IPS DF 19.7 (cell line): ENCODE results near the gene WDR86.

ENCODE experiments used
- DNase-seq: peaks from one replicate; pipeline ENCODE4 v3.0.0-alpha.2; 2013; ENCODE audit warnings: low read depth, low spot score

Gene WDR86

DNA sequence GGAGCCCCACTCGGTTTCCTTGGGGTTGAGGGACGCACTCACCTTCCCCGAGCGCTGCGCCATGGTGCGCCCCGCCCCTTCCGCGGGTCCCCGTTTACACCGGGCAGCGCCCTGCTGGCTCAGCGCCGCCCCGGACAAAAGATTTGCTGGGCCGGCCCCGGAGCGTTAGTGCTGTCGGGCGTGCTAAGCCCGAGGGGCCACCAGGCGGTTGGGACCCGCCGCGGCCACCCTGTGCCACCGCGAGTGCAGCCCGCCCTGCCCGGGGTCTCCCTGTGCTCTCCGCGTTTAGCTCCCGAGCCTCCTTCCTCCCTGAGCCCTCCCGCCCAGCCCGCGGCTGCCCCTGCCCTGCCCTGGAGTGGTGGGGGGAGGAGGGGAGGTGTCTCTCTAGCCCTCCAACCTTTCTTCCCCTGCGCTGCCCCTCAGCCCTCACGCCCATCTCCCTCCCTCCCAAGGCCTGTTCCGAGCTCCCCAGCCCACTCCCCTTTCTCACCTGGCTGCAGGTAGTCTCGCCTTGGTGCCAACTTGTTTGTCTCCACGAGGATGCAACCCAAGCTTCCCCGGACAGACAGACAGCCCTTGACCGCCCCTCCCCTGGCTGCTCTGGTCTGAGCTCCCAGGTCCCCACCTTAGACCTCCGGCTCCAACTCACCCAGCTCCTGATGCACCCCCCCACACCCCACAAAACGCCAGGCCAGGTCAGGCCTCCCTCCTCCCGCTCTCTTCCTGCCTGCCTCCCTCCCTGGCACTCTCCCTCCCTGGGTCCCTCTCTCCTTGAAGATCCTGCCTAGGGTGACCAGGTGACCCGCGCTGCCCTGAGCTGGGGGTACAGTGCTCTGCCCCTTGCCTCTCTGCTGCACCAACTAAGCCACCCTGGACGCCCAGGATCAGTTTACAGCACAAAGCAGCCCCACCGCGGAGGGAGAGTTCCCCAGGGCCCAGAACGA lies 30.3 kb upstream of the WDR86 start, which contains the start of gene CRYGN:
CRYGN (minus strand) TSS at position 287 of the 944 bp plus-strand sequence; CDS start at position 63, 224 bp downstream.
- DNase-seq: no peak

DNA sequence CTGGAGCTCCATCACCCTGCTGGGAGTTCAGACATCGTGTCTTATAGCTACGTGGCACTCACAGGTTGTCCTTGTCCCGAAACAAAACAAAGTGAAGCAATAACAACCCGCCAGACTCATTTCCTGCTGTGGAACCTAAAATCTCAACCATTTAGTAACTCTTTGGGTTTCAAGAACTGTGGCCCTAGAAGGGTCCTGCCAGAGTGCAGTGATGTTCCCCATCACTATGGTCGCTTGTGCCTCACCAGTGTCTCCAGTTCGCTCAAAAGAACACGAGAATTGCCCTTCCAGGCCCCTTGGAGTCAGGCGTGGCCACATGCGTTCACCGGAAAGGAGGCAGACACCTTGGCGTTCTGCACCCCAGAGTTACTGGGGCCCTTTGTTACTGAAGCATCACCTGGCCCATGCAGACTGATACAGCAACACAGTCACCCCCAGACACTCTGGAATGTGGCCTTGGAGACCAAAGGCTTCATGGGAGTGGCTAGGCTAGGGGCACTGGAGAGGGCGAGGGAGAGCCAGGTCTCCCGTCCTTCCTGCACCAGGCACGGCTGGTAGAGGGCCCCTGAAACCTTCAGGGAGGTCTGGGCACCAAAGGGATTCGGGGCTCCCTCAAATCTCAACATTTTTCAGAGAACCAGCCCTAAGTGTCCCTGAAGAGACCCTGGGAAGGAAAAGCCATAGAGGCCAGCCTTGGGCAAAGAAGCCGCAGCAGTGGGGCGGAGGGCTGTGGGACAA lies 29.2 kb upstream of the WDR86 start:
- no peak for DNase-seq

DNA sequence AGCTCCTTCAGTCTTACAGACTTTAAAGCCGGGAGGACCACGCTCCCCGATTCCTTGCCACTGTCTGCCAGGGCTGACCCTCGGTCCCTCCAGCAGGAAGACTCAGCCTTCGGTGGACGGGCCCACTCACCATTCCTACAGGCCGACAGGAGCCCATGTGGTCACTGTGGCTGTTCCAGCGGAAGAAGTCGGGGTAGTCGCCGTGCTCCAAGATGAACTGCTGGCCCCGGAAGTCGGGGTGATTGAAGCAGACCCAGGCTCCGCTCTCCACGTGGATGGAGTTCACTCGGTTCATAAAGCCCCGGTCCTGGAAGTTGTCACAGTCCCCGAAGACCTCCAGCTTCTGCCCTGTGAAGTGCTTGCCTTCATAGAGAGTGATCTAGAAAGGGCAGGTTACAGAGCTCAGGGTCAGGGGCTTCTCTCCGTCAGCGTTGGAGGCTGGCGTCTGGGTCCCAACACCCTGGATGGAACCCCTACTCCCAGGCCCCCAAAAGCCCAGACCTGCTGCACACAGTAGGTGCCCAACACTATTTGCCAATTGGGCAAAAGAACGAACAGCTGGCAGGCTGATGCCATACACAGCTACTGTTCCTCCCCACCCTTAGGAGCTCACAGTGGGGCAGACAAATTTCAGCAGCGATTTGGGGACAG lies 28.2 kb upstream of the WDR86 start:
- DNase-seq: no peak

DNA sequence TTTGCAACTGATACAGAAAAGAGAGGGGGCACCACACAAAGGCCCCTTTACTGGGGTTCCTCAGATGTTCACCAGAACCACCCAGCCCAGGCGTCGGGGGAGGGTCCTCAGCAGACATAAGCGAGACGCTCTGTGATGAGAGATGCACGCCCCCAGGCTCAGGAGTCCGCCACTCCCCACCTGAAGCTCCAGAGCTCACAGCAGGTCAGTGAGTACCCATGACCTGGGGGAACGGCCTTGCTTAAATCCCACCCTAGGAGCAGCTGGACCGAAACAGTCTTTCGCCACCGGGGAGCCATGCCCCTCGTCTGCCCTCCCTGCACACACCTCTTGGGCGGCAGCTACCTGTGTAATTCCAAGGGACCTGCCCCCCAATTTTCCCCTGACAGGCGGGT lies 27.3 kb upstream of the WDR86 start:
- no peak for DNase-seq

DNA sequence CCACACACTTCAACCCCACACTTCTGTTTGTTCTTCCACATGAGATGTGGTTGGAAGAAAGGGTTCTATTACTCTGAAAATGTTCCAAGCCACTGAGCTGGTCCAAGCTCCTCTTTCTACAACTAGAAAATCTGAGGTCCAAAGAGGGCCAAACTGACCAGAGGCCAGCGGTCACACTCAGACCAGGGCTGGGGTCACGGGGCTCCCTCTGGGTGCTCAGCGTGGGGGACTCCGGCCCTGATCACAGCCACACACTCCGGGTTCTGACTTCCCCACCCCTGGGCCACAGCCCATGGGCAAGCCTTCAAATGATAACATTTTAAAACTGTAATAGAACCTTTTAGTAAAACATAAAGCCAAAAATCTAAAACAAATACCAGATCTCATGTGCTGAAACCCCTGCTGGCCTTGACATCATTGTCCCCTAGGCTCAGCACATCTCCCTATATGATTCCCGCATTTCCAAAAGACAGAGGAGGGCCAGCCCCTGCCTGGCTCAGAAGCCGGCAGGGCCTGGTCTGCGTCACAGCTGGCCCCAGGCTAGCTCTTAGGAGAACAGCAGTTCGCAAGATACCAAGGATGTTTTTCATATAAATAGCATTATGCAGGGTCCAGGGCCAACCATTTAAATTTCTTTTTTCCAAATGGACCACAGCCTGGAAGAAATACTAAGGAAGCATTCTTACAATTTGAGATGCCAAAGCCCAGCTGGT lies 26.8 kb upstream of the WDR86 start:
- no peak for DNase-seq

DNA sequence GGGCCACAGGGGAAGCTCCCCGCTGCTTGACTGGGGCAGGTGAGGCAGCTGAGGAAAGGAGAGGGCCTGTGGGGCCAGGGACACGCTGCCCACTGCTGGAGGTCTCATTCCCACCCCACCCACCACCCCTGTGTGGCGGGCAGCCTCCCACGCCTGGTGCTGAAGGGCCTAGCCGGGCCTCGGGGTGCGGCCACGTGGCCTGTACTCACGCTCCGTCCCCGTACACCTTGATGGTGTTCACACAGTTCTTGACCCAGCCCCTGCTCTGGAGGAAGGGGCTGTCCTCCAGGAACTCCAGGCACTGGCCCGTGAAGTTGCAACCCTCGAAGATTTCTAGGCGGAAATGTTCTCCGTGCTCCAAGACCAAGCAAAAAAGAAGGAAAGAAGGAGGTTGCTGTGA lies 26.1 kb upstream of the WDR86 start:
- no peak for DNase-seq

DNA sequence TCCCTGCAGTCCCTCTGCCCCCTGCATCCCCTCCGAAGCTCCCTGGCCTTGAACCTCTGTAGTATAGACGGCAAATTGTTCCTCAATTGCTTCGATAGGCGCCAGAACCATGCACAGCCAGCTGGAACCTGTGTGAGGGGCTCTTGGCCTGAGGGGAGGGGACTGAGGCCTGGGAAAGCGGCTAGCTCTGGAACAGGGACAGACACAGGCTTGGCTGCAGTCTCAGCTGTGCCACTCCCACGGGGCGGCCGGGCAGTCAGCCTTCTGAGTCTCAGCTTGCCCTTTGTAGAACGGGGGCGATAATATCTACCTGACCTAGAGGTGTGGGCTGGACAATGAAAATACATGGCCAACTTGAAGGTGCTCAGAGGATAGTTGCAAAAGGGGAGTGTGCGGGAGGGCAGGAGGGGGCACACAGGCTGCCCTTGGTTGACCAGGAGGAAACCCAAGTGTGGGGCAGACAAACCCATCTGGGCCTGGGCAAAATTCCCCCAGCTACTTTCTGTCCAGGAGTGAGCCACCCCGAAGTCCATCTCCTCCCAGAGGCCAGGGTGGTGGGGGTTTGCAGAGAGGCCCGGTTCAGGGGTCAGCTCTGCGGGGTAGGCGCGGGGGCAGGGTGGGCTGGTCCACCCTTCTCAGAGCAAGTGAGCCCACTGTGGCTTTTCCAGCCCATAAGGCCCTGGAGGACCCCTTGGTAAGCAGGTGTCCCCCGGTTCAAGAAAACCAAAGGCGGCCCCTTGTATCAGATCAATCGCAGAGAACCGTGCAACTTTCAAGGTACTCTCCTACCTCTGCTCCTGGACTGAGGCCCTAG lies 25.5 kb upstream of the WDR86 start:
- no peak for DNase-seq

DNA sequence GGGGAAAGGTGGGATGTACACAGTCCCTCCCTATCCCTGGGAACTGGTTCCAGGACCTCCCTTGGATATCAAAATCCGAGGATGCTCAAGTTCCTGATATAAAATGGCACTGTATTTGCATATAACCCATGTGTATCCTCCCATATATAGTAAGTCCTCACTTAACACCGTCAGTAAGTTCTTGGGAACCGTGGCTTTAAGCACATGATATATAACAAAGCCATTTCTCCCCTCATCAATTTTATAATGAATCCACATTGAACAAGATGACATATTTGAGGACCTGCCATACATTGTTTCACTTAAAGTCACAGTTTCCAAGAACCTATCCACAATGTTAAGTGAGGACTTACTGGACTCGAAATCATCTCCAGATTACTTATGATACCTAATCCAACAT lies 24.7 kb upstream of the WDR86 start:
- no peak for DNase-seq

DNA sequence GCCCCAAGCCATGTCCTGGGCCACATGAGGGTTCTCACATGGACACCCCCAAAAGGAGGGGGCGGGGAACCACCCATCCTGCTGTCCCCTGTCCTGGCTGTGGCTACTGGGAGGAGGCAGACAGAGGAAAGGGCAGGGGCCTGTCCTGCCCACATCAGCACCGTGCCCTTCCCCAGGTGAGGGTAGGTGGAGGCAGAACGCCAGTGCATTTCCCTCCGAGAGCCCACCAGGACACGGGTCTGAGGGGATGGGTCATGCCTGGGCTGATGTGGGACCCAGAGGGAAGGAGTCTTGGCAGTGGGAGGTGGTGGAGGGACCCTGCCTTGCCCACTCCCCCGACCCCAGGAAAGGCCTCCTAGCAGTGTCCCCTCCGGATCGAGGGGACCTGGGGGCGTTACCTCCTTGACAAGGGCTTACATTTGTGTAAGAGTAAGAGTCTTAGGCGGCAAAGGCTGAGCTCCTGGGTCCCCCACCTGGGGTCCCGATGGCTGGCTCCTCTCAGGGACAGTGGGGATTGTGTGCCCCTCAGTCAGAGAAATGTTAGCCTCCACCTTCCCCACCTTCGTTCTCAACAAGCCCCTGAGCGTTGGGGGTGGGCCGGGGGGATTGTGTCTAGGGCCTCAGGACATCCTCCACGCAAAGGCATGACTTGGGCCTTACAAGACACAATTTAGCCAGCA lies 24.0 kb upstream of the WDR86 start:
- DNase-seq: no peak

DNA sequence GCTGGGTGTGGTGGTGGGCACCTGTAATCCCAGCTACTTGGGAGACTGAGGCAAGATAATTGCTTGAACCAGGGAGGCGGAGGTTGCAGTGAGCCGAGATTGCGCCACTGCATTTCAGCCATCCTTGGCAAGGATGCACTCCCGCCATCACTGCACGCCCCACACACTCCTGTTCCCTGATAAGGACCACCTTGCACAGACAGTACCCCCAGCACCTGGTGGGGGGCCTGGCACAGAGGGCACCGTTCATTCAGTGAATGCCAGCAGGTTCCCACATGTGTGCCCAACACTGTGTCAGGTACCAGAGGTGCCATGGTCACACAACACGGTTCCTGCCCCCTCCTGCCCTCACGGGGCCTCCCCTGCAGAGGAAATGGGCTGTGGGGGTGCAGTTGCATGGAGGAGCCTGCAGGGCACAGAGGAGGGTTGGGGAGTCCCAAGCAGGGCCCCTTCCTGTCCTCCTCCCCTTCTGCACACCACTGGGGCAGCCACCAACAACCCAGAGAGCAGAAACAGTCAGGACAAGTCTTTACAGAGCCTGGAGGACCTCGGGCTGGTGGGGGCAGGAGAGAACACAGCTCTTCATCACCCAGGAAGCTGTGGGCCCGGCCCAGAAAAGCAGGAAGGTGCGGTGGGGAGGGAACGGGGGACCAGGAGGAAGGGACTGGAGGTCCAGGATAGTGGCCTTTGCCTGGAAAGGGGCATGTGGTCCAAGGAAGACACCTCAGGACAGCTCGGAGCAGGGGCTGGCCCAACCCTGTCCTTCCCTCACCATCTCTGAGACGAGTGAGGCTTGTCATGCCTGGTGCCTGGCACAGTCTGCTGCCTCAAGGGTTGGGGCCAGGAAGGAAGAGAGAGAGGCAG lies 23.1 kb upstream of the WDR86 start:
- DNase-seq: no peak

DNA sequence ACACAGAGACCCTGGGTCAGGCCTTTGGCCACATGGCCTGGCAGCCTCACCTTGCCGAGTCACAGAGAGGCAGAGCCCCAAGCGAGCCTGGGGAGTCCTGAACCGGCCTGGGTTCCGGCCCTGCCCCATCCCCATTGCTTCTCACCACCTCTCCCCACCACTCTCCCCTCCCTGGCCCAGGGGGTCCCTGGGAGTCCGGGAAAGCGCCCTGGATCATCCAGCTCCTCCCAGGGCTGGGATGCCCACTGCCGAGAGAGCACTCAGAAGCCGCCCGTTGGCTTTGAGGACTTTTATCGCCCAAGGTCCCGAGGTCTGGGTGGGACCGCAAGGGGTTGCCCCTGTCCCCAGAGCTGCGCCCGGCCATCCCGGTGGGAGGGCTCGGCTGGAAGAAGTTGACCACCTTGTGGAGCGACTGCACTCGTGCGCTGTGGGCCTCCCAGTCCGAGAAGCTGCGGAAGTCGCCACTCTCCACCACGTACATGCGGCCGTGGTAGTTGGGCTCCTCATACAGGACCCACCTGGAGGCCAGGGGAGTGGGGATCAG lies 22.0 kb upstream of the WDR86 start:
- DNase-seq: no peak

DNA sequence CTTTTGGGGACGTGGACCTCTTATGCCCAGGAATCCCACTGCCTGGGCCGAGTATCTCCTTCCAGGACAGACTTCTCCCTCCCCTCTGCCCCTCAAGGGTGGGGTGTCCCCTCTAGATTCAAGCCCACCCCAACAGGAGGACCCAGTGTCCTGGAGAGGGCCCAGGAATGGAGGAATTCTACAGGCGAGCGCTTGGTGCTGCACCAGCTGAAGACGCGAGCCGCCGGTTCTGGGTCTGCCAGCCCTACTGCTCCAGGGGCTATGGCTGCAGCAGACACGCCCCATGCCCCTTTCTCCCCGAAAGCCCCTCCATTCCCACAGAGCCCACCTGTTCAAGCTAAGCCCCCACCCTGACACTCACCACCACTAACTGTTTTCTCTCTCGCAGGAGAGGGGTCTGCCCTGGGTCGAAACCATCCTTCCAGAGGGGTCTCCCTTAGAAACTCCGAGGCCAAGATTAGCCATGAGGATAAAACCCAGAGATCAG lies 21.5 kb upstream of the WDR86 start:
- no peak for DNase-seq

DNA sequence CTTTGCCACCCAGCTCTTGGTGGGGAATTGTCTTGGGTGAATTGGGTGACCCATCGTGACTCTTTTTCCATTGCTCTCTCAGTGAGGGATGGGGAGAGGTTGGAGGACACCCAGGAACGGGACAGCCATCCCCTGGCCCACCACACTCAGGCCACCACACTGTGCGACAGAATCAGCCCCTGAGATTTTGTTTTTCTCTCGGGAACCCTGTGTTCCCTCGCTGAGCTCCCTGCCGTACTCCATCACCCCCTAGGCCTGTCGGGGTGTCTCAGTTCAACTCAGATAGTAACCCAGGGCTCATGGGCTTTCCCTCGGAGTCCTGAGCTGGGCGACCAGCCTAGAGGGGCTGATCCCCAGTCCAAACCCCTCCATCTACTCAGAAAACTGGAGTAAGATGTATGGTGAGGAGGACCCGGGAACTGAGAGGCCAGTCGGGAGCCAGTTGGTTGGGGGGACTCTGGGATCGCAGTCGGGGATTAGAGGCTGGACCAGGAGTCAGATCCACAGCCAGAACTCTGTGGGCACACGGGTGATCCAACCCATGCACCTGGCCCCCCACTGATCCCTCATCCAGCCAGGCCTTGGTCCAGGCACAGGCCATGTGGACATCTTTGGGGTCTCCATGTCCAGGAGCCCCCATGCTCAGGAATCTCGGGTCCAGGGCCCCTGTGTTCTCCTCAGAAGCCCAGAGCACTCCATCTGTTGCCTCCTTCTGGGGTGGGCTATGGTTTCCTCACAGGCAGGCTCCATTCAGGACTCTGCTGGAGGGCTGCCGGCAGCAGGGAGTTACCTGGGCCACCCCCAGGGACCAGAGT lies 20.8 kb upstream of the WDR86 start:
- no peak for DNase-seq

DNA sequence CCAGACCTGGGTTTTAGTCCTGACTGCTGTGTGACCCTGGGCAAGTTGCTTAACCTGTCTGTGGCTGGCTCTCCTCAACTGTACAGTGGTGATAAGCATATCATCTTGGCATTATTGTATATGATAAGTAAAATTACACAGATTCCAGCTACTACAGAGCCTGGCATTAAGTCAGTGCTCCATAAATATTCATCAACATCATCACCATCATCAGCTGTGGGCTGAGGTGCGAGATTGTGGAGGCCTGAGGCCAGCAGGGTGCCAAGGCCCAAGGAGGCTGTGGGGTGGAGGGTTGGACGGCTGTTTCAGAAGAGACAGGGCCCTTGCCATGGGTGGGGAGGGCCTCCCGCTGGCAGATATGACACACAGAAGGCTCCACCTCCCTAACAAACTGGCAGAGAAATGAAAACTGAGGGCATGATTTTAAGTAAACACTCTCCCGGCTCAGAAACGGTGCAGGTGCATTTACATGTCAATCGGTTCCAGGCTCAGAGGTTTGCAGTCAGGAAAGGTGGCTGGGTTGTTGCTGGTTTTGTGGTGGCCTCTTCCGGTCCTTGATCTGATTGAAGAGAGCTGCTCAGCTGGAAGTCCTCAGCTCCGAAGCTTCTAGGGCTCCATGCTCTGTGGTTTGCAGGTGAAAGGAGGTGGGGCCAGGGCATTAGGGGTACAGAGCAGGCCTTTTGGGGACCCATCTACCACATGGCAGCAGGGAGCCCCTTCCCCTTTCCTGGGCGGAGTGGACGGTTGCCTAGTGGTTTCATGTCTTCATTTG lies 19.9 kb upstream of the WDR86 start:
- DNase-seq: no peak

DNA sequence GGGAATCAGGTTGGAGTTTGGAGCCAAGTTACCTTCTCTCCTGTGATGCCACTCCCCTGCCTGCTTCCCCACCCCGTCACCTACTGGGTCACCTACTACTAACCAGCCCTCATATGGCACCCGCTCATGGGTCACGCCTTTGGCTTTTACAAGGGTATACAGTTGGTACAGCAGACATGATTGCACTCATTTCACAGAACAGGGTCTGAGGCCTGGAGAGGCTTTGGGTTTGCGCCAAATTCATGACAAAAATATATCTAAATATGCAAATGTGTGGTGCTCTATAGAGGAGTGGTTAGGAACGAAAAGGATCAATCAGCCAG lies 19.4 kb upstream of the WDR86 start:
- no peak for DNase-seq

DNA sequence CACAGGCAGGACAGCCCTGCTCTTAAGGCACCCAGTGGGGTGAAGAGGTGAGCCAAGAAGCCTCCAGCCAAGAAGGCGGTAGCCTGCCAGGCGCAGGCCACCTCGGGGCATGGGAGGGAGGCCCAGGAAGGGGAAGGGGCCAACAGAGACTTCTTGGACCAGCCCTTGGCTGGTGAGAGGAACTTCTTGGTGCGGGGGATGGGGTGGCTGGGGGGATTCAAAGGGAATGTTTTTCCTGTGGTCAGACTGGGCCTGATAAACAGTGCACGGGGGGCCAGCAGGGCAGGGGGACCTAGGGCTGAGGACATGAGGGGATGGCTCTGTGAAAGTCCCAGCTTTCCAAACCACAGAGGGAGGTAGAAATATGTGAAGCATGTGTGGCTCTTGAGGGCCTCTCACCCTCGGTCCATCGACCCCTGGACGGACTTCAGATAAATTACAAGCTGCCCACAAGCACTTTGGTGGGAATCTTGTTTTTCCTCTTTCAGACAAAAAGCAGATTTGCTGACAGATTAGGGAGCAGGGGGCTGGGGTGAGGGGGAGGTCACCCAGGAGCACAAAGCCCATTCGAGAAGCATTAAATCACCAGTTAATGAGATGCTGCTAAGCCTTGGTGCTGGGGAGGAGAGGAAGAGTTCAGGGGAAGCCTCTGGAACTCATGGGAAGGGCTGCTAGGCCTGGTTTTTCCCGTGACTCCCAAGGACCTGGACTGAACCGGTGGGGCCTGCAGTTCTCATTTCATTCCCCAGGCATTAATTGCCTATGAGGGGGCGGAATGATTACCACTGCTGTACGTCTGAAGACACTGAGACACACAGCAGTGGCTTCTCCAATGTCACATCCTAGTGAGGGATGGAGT lies 18.8 kb upstream of the WDR86 start:
- DNase-seq: no peak
